ENCODE measurements around the gene CD22. TPM values are rescaled to one million over a fixed set of nuclear protein-coding genes. Genes with fewer than 3 reads are reported as not detected.

The CD22 gene
- total and polyA plus RNA-seq, 10 of the 15 experiments (the other 5 are each of a cell fraction or from before 2014, with no cell fraction given), result 23.0 to 344 (median 181) TPM

DNA sequence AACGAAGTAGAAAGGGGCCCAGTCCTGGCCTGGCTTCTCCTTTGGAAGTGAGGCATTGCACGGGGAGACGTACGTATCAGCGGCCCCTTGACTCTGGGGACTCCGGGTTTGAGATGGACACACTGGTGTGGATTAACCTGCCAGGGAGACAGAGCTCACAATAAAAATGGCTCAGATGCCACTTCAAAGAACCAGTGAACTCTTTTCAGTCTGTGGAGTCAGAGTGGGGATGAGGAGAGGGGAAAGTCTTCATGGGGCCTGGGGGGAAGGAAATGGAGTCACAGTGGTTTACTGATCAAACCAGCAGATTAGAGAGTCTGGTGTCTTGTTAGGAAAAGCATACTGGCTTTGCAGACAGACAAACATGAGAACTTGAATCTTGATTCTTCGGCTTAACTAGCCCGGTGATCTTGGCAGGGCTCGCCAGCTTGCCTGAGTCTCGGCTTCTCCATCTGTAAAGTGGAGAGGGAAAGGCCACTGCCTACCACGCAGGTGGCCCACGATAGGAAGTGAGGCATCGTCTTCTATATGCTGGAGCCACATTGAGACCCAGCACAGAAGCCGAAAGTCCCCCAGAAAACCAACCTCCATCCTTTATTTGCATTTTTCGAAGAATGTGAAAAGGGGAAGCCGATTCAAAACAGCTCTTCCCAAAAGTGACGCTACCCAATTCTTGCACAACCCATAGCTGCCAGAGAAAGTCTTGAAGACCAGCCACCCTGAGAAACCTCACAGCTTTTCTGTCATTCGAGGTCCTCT lies 18.4 kb downstream of the CD22 start, which contains the start of gene FFAR1 (continued):
- TF ChIP-seq ZNF384 (IDR thresholded peaks at IDR 0.05; ENCODE audit: borderline replicate concordance, low read depth, low read length), result no peak
- TF ChIP-seq, protein P1, sequence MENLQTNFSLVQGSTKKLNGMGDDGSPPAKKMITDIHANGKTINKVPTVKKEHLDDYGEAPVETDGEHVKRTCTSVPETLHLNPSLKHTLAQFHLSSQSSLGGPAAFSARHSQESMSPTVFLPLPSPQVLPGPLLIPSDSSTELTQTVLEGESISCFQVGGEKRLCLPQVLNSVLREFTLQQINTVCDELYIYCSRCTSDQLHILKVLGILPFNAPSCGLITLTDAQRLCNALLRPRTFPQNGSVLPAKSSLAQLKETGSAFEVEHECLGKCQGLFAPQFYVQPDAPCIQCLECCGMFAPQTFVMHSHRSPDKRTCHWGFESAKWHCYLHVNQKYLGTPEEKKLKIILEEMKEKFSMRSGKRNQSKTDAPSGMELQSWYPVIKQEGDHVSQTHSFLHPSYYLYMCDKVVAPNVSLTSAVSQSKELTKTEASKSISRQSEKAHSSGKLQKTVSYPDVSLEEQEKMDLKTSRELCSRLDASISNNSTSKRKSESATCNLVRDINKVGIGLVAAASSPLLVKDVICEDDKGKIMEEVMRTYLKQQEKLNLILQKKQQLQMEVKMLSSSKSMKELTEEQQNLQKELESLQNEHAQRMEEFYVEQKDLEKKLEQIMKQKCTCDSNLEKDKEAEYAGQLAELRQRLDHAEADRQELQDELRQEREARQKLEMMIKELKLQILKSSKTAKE (IDR thresholded peaks at IDR 0.05; ENCODE audit: low read depth, poor library complexity, severe bottlenecking), result peak; percentile 85
- peak; percentile 77 for TF ChIP-seq JUNB (IDR thresholded peaks at IDR 0.05)
- TF ChIP-seq TAF1 (IDR thresholded peaks at IDR 0.05; ENCODE audit: borderline replicate concordance, low read depth, low read length), result peak; percentile 60; the same call in 1 of the 2 replicates
- 0 out of 2 replicates have a peak, but pooled peaks have one; percentile 12 for TF ChIP-seq GABPA (IDR thresholded peaks at IDR 0.05; ENCODE audit: low read depth)
- peak; percentile 96 for TF ChIP-seq POU2F2 (IDR thresholded peaks at IDR 0.05; ENCODE audit: borderline replicate concordance, low read depth, low read length)
- TF ChIP-seq, protein P2, sequence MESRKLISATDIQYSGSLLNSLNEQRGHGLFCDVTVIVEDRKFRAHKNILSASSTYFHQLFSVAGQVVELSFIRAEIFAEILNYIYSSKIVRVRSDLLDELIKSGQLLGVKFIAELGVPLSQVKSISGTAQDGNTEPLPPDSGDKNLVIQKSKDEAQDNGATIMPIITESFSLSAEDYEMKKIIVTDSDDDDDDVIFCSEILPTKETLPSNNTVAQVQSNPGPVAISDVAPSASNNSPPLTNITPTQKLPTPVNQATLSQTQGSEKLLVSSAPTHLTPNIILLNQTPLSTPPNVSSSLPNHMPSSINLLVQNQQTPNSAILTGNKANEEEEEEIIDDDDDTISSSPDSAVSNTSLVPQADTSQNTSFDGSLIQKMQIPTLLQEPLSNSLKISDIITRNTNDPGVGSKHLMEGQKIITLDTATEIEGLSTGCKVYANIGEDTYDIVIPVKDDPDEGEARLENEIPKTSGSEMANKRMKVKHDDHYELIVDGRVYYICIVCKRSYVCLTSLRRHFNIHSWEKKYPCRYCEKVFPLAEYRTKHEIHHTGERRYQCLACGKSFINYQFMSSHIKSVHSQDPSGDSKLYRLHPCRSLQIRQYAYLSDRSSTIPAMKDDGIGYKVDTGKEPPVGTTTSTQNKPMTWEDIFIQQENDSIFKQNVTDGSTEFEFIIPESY (IDR thresholded peaks at IDR 0.05), result no peak
- TF ChIP-seq NFYB (IDR thresholded peaks at IDR 0.05; ENCODE audit: insufficient read depth, low read depth, low read length), result no peak
- no peak for TF ChIP-seq HDGF (IDR thresholded peaks at IDR 0.05)
- TF ChIP-seq NFIC (IDR thresholded peaks at IDR 0.05; ENCODE audit: low read depth, low read length), result peak; percentile 80
- peak; percentile 29; the same call in 1 of the 2 replicates for TF ChIP-seq MTA2 (IDR thresholded peaks at IDR 0.05; ENCODE audit: low read depth)
- TF ChIP-seq BRCA1 (IDR thresholded peaks at IDR 0.05; ENCODE audit: low read depth, low read length), result no peak
- 0 out of 2 replicates have a peak, but pooled peaks have one; percentile 18 for TF ChIP-seq PKNOX1 (IDR thresholded peaks at IDR 0.05)
- TF ChIP-seq ATF7 (IDR thresholded peaks at IDR 0.05; ENCODE audit: low read depth), result peak; percentile 82
- TF ChIP-seq IRF4 (IDR thresholded peaks at IDR 0.05; ENCODE audit: low read depth, low read length), result peak; percentile 71
- TF ChIP-seq E2F8 (IDR thresholded peaks at IDR 0.05; ENCODE audit: low read depth, partially characterized antibody), result peak; percentile 15
- no peak for TF ChIP-seq KDM1A (IDR thresholded peaks at IDR 0.05; ENCODE audit: borderline replicate concordance)
- TF ChIP-seq CBX5 (IDR thresholded peaks at IDR 0.05; ENCODE audit: low read depth), result no peak; the same call in 1 of the 2 replicates
- no peak for TF ChIP-seq RELA (IDR thresholded peaks at IDR 0.05; ENCODE audit: borderline replicate concordance, partially characterized antibody)
- peak in 1 of 2 experiments; percentile 95; a peak in 2 of 4 replicates for TF ChIP-seq CEBPB (IDR thresholded peaks at IDR 0.05; ENCODE audit: borderline replicate concordance in 1 of 2, low read depth in 2 of 2, low read length in 2 of 2)
